Esophagus squamous epithelium (tissue), 5 donors: ENCODE results near the gene EIPR1. TPM values are rescaled to one million over a fixed set of nuclear protein-coding genes. Genes with fewer than 3 reads are reported as not detected.
"Not testable (repeated sequence)": the region's sequence is repeated elsewhere in the genome, so short reads cannot be mapped to it uniquely, and the experiment has no call there.

Source experiments
- DNase-seq: peaks from one replicate; lab custom pipeline; 2025; lab: John Stamatoyannopoulos, UW
- H3K27ac ChIP-seq, 4 donors: fragments of 200-600 bp; sonication (generic); one replicate each; pipeline ENCODE4 v1.5.1; 2016 to 2019; ENCODE audit warnings: mild to moderate bottlenecking in 1 of 4
- H3K27me3 ChIP-seq, 4 donors: fragments of 200-600 bp; sonication (generic); 1 replicate in 3 of 4; 2 replicates in 1 of 4; pipeline versions ENCODE4 v1.5.1 to v1.6.0; 2017 to 2021; ENCODE audit warnings: antibody characterized with exemption in 1 of 4
- H3K36me3 ChIP-seq, 3 donors: fragments of 200-600 bp; sonication (generic); one replicate each; pipeline ENCODE4 v1.5.1; 2016 to 2019
- H3K4me1 ChIP-seq, 3 donors: fragments of 200-600 bp; sonication (generic); one replicate each; pipeline ENCODE4 v1.5.1; 2017 to 2019
- H3K4me3 ChIP-seq, 4 donors: fragments of 200-600 bp; sonication (generic); 1 replicate in 3 of 4; 2 replicates in 1 of 4; pipeline ENCODE4 v1.5.1; 2016 to 2019; ENCODE audit warnings: mild to moderate bottlenecking in 2 of 4, moderate library complexity in 1 of 4
- H3K9me3 ChIP-seq, 3 donors: fragments of 200-600 bp; sonication (generic); one replicate each; pipeline ENCODE4 v1.5.1; 2016 to 2019
- POLR2A ChIP-seq, 4 donors: fragments of 450-650 bp; IDR thresholded peaks; one replicate each; pipeline ENCODE4 v1.6.1; 2017; ENCODE audit warnings: antibody characterized with exemption in 4 of 4, mild to moderate bottlenecking in 4 of 4, moderate library complexity in 3 of 4
- WGBS, 2 donors: methylation state at CpG; one replicate each; pipeline ENCODE4 v1.1.5; 2018; 5-methylcytosine and 5-hydroxymethylcytosine counted together
- intact Hi-C: fragments of 100-400 bp; cut with DNase I; formaldehyde crosslinking; loops from one replicate; pipeline ENCODE4 v1.15.0; 2022
- total RNA-seq, 4 donors: library from RNA; depleted of rRNA; stranded (reverse); fragments of >200 nt; gene quantifications; one replicate each; pipeline ENCODE4 v1.1.0, GENCODE V29; 2016
- TF ChIP-seq, protein P1 (sequence below), 6 experiments: fragments of 450-650 bp in 4 of 6; fragments of 200-600 bp in 2 of 6; sonication (generic) in 2 of 6; IDR thresholded peaks; one replicate each; pipeline ENCODE4 v1.5.1; 2016 to 2019; ENCODE audit warnings: antibody characterized with exemption in 6 of 6, mild to moderate bottlenecking in 4 of 6, moderate library complexity in 4 of 6
- donor health status: DM: yes; HTN: yes; CAD: no.

The EIPR1 gene
- total RNA-seq, 4 donors from 2014 or later: 27.3 to 50.6 (median 31.9) TPM

DNA sequence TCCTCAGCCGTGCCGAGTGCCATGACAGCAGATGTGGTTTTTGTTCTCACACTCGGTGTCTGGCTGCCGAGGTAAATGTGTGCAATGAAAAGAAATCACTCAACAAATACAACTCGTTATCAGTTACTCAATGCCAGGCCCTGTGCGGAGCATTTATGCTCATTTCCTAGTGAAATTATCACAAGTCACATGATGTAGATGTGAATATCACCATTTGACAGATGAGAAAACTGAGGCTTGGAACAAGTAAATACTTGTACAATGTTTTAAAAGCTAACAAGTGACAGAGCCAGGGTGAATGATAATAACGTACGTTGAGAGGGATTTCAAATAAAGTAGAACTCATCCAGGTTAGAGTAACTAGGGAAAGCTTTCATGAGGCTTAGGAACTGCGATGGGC lies 174.7 kb downstream of the EIPR1 start:
- Histone ChIP-seq H3K27me3 (no peaks in the 10 kb centered on the region), H3K4me1 (no peaks in the 10 kb centered on the region), H3K9me3 (no peaks in the 10 kb centered on the region), H3K4me3 (no peak overlapping the region), H3K36me3 (peaks cover 0 to 23% (median 0%) of the 10 kb centered on the region in 3 donors), H3K27ac (no peak overlapping the region)
- no peak for DNase-seq
- WGBS, 2 donors: 92% methylated on average over 9 of the region's 9 CpGs
- intact Hi-C loops: no loop called here
- TF ChIP-seq, protein P1, sequence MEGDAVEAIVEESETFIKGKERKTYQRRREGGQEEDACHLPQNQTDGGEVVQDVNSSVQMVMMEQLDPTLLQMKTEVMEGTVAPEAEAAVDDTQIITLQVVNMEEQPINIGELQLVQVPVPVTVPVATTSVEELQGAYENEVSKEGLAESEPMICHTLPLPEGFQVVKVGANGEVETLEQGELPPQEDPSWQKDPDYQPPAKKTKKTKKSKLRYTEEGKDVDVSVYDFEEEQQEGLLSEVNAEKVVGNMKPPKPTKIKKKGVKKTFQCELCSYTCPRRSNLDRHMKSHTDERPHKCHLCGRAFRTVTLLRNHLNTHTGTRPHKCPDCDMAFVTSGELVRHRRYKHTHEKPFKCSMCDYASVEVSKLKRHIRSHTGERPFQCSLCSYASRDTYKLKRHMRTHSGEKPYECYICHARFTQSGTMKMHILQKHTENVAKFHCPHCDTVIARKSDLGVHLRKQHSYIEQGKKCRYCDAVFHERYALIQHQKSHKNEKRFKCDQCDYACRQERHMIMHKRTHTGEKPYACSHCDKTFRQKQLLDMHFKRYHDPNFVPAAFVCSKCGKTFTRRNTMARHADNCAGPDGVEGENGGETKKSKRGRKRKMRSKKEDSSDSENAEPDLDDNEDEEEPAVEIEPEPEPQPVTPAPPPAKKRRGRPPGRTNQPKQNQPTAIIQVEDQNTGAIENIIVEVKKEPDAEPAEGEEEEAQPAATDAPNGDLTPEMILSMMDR (IDR thresholded peaks at IDR 0.05): no peak
- TF ChIP-seq POLR2A (IDR thresholded peaks at IDR 0.05): no peak

DNA sequence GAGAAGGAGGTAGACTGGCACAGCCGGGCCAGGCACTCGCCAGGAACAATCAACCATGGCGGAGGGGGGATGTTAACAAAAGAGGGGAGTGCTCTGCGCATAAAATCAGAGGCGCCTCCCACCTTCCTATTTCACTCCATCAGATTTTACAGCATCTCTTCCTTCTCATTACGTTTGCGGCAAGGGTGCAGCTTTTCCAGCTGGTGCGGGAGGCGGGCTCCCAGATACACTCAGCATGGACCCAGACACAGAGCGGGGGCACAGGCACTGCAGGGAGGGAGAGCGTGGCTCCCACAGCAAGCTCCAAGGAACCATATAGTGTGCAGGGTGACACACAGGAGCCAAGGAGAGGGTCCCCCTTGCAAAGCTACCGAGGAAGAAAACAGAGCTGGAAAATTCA lies 176.3 kb downstream of the EIPR1 start:
- intact Hi-C loops: no loop called here
- no peak for TF ChIP-seq POLR2A (IDR thresholded peaks at IDR 0.05)
- TF ChIP-seq, protein P1 (IDR thresholded peaks at IDR 0.05): no peak

DNA sequence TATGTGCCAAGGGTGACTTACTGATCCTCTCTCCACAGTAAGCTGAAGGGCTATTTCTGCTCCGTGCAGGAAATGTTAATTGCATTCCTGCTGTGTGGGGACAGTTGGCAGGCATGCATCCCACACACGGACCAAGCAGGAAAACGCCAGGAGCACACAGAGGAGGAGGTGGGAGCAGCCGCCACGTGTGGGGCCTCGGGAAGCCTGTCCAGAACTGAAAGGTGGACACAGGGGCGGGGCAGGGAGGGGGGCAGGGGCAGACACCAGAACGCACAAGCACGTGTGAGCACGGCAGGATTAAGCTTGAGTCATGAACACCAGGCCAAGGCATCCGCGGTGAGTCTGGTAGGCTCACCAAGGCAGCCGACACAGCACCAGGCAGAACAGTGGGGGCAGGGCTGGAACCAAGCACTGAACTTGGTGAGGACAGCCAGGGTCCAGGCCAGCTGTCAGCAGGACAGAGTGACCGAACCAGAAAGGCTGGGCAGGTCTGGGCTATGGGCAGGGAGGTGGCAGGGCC lies 177.1 kb downstream of the EIPR1 start:
- TF ChIP-seq POLR2A (IDR thresholded peaks at IDR 0.05): no peak
- TF ChIP-seq, protein P1 (IDR thresholded peaks at IDR 0.05): no peak
- intact Hi-C loops: no loop called here
- WGBS, 2 donors: 80 to 97% methylated on average over 2 to 4 of the region's 14 CpGs
- no peak for DNase-seq
- Histone ChIP-seq H3K27me3 (no peaks in the 10 kb centered on the region), H3K4me1 (no peaks in the 10 kb centered on the region), H3K4me3 (no peak overlapping the region), H3K36me3 (peaks cover 0 to 28% (median 0%) of the 10 kb centered on the region in 3 donors), H3K9me3 (no peaks in the 10 kb centered on the region), H3K27ac (no peak overlapping the region)

More for the DNA sequence above, 176.3 kb downstream of the EIPR1 start:
- no peaks in the 10 kb centered on the region for H3K27me3 ChIP-seq
- no peaks in the 10 kb centered on the region for H3K9me3 ChIP-seq
- 92 to 100% methylated on average over 1 to 9 of the region's 12 CpGs for whole genome bisulfite sequencing, 2 donors
- no peak overlapping the region for H3K27ac ChIP-seq
- DNase-seq: no peak
- no peaks in the 10 kb centered on the region for H3K4me1 ChIP-seq
- H3K36me3 ChIP-seq: peaks cover 0 to 26% (median 0%) of the 10 kb centered on the region in 3 donors
- no peak overlapping the region for H3K4me3 ChIP-seq

DNA sequence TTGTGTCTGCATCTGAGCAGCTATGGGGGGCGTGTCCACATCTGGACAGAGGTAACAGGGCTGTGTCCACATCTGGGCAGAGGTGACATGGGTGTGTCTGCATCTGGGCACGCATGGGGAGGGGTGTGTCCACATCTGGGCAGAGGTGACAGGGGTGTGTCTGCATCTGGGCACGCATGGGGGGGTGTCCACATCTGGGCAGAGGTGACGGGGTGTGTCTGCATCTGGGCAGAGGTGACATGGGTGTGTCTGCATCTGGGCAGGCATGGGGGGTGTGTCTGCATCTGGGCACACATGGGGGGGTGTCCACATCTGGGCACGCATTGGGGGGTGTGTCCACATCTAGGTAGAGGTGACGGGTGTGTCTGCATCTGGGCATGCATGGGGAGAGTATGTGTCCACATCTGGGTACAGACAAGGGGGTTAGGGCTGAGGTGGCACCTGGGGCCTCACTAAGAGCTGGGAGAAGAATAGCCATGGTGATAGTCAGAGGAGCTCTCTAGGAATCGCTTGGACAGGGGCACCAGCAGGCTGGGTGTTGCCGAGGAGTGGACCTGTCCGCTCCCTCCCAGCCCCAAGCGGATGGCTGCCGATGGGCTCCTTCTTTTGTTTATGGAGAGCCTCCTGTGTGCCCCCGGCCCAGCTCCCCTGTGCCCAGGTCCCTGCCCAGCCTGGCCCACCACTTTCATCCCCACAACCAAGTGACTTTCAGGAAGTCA lies 177.8 kb downstream of the EIPR1 start:
- Histone ChIP-seq H3K4me3 (no peak overlapping the region), H3K4me1 (no peaks in the 10 kb centered on the region), H3K9me3 (no peaks in the 10 kb centered on the region), H3K27me3 (no peaks in the 10 kb centered on the region), H3K36me3 (peaks cover 0 to 28% (median 0%) of the 10 kb centered on the region in 3 donors), H3K27ac (no peak overlapping the region)
- 74 to 78% methylated on average over 5 to 10 of the region's 12 CpGs for WGBS, 2 donors
- TF ChIP-seq, protein P1 (IDR thresholded peaks at IDR 0.05): no peak
- TF ChIP-seq POLR2A (IDR thresholded peaks at IDR 0.05): no peak
- intact Hi-C loops: no loop called here
- DNase-seq: no peak

DNA sequence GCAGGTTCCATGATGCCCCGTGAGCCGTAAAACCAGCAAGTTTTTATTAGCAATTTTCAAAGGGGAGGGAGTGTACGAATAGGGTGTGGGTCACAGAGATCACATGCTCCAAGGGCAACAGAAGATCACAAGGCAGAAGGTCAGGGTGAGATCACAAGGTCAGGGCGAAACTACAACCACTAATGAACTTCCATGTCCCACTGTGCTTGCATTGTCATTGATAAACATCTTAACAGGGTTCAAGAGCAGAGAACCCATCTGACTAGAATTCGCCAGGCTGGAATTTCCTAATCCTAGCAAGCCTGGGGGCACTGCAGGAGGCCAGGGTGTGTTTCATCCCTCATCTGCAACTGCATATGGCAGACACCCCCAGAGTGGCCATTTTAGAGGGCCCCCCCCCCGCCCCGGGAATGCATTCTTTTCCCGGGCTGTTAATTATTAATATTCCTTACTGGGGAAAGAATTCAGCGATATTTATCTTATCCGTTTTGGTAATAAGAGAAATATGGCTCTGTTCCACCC lies 178.9 kb downstream of the EIPR1 start:
- DNase-seq, intact Hi-C loops, H3K4me1 ChIP-seq, H3K9me3 ChIP-seq, H3K4me3 ChIP-seq, H3K27ac ChIP-seq, H3K27me3 ChIP-seq: not testable (repeated sequence)
- 72 to 73% methylated on average over 6 to 8 of the region's 10 CpGs for WGBS, 2 donors
- peaks cover 0 to 38% (median 0%) of the 10 kb centered on the region in 3 donors for H3K36me3 ChIP-seq
